Motor neuron (in vitro differentiated cells): Measurements from ENCODE around the gene GAGE12D. TPM values are rescaled to one million over a fixed set of nuclear protein-coding genes. Genes with fewer than 3 reads are reported as not detected.

Experiments
- total RNA-seq, 8 experiments: library from RNA; unstranded; fragments of 300-600 nt; gene quantifications; 2 replicates each; pipeline versions ENCODE4 v1.2.3 to v1.2.4, GENCODE V29; 2022

GAGE12D gene
- total RNA-seq, 8 experiments from 2014 or later: not detected

Other genes starting within 250 kb of the GAGE12D start
- not detected for gene GAGE10, start 238.1 kb upstream of the GAGE12D start, total RNA-seq
- gene GAGE12J, start 219.7 kb upstream of the GAGE12D start, total RNA-seq: not detected
- gene GAGE13, start 210.2 kb upstream of the GAGE12D start, total RNA-seq: not detected
- not detected for gene GAGE12C, start 9.6 kb upstream of the GAGE12D start, total RNA-seq
- not detected for gene GAGE12E, start 9.6 kb downstream of the GAGE12D start, total RNA-seq
- gene GAGE12F, start 19.1 kb downstream of the GAGE12D start, total RNA-seq: not detected
- not detected for gene GAGE12G, start 28.7 kb downstream of the GAGE12D start, total RNA-seq
- gene GAGE12H, start 38.2 kb downstream of the GAGE12D start, total RNA-seq: not detected
- gene GAGE2A, start 47.8 kb downstream of the GAGE12D start, total RNA-seq: not detected
- gene GAGE1, start 57.3 kb downstream of the GAGE12D start, total RNA-seq: under 1 TPM in 1 of 8 experiments, not detected in 7; 0.24 TPM
- not detected for gene PAGE1, start 154.3 kb downstream of the GAGE12D start, total RNA-seq